Stimulated activated CD4-positive, alpha-beta T cell treated with anti-CD3 and anti-CD28 coated beads, Interleukin-15, amount 100 ng/mL, for 24 hours (primary cell): ENCODE results near the gene TELO2.

Experiments
- DNase-seq: peaks from one replicate; pipeline ENCODE4 v3.0.0-alpha.2; 2020

Gene TELO2

GRCh38 chr16:1500465-1501150 lies 7.4 kb downstream of the TELO2 start:
- DNase-seq: no peak

GRCh38 chr16:1501630-1502029 lies 8.5 kb downstream of the TELO2 start:
- no peak for DNase-seq

- DNase-seq: no peak
Observed at GRCh38 chr16:1502092-1503004, 9.2 kb downstream of the TELO2 start.

- no peak for DNase-seq
Observed at GRCh38 chr16:1503110-1503955, 10.2 kb downstream of the TELO2 start.

GRCh38 chr16:1505073-1505844 lies 12.1 kb downstream of the TELO2 start:
- DNase-seq: no peak

- no peak for DNase-seq
Observed at GRCh38 chr16:1505912-1506311, 12.8 kb downstream of the TELO2 start.

- no peak for DNase-seq
Observed at GRCh38 chr16:1506494-1507213, 13.5 kb downstream of the TELO2 start.

- no peak for DNase-seq
Observed at GRCh38 chr16:1508494-1509187, 15.5 kb downstream of the TELO2 start.

GRCh38 chr16:1509307-1510221 lies 16.4 kb downstream of the TELO2 start:
- no peak for DNase-seq

- no peak for DNase-seq
Observed at GRCh38 chr16:1510272-1510671, 17.1 kb downstream of the TELO2 start.

- DNase-seq: no peak
Observed at GRCh38 chr16:1510941-1511351, 17.8 kb downstream of the TELO2 start.

- DNase-seq: no peak
Observed at GRCh38 chr16:1511662-1512569, 18.8 kb downstream of the TELO2 start.

GRCh38 chr16:1512774-1513173 lies 19.6 kb downstream of the TELO2 start:
- no peak for DNase-seq

GRCh38 chr16:1514507-1514906 lies 21.3 kb downstream of the TELO2 start:
- no peak for DNase-seq

- DNase-seq: no peak
Observed at GRCh38 chr16:1518626-1519135, 25.5 kb downstream of the TELO2 start.

GRCh38 chr16:1519831-1520230 lies 26.7 kb downstream of the TELO2 start:
- DNase-seq: no peak

- no peak for DNase-seq
Observed at GRCh38 chr16:1520461-1520860, 27.3 kb downstream of the TELO2 start.

- DNase-seq: no peak
Observed at GRCh38 chr16:1523581-1524245, 30.6 kb downstream of the TELO2 start.
